GM10266 (cell line): ENCODE results near the gene ZNF423.

Source experiments
- DNase-seq: peaks from one replicate; pipeline ENCODE4 v3.0.0; 2012; ENCODE audit errors: extremely low spot score
- CTCF ChIP-seq: IDR thresholded peaks from 2 replicates; pipeline ENCODE4 v1.5.1; 2012; ENCODE audit warnings: mild to moderate bottlenecking, low read depth; ENCODE audit not compliant: control insufficient read depth, insufficient read depth; ENCODE audit errors: missing control alignments

The ZNF423 gene

GRCh38 chr16:49539758-49540157, 316.2 kb downstream of the ZNF423 start:
- DNase-seq = no peak
- TF ChIP-seq CTCF = no peak

- no peak for DNase-seq
Observed at GRCh38 chr16:49537924-49538459, 317.9 kb downstream of the ZNF423 start.

GRCh38 chr16:49534901-49535610, 320.9 kb downstream of the ZNF423 start:
- TF ChIP-seq CTCF = no peak
- no peak for DNase-seq

More at GRCh38 chr16:49537924-49538459, 317.9 kb downstream of the ZNF423 start:
- no peak for TF ChIP-seq CTCF

- no peak for TF ChIP-seq CTCF
- DNase-seq = no peak
Observed at GRCh38 chr16:49533422-49533821, 322.5 kb downstream of the ZNF423 start.

- no peak for TF ChIP-seq CTCF
- no peak for DNase-seq
Observed at GRCh38 chr16:49532873-49533272, 323.0 kb downstream of the ZNF423 start.

GRCh38 chr16:49531931-49532840, 323.7 kb downstream of the ZNF423 start:
- DNase-seq = no peak
- no peak for TF ChIP-seq CTCF
